ENCODE results near the gene KRTAP10-1. TPM values are rescaled to one million over a fixed set of nuclear protein-coding genes. Genes with fewer than 3 reads are reported as not detected.

The KRTAP10-1 gene
- total and polyA plus RNA-seq, 2 of the 13 experiments (the other 11 are each of a cell fraction or from before 2014, with no cell fraction given), result not detected

- TF ChIP-seq MLXIP (CRISPR knock-in tag; IDR thresholded peaks at IDR 0.05; ENCODE audit: borderline replicate concordance) (no peak), FOXP1 (IDR thresholded peaks at IDR 0.05) (no peak), FOXP1 (CRISPR knock-in tag; IDR thresholded peaks at IDR 0.05) (0 out of 2 replicates have a peak, but pooled peaks have one; percentile 34), AHDC1 (CRISPR knock-in tag; IDR thresholded peaks at IDR 0.05; ENCODE audit: borderline replicate concordance) (peak; percentile 57; the same call in 1 of the 2 replicates), MIER2 (CRISPR knock-in tag; IDR thresholded peaks at IDR 0.05) (no peak; the same call in 1 of the 2 replicates), MAFF (IDR thresholded peaks at IDR 0.05; ENCODE audit: low read depth, low read length) (no peak), GMEB2 (CRISPR knock-in tag; IDR thresholded peaks at IDR 0.05; ENCODE audit: low read depth) (no peak), MAFG (CRISPR knock-in tag; IDR thresholded peaks at IDR 0.05) (no peak), KDM5B (CRISPR knock-in tag; IDR thresholded peaks at IDR 0.05; ENCODE audit: borderline replicate concordance) (no peak; the same call in 1 of the 2 replicates), SPEN (CRISPR knock-in tag; IDR thresholded peaks at IDR 0.05; ENCODE audit: low read depth) (no peak; the same call in 1 of the 2 replicates), ZFAT (CRISPR knock-in tag; conservative IDR thresholded peaks at IDR 0.05) (no peak), U2AF2 (IDR thresholded peaks at IDR 0.05; ENCODE audit: low read depth, low read length) (no peak), ZNF335 (CRISPR knock-in tag; IDR thresholded peaks at IDR 0.05) (no peak), FOSL1 (CRISPR knock-in tag; IDR thresholded peaks at IDR 0.05; ENCODE audit: borderline replicate concordance) (no peak), ZNF414 (CRISPR knock-in tag; IDR thresholded peaks at IDR 0.05) (no peak), PAX8 (CRISPR knock-in tag; IDR thresholded peaks at IDR 0.05; ENCODE audit: borderline replicate concordance) (no peak)
Observed at GRCh38 chr21:44505673-44506278, 34.2 kb downstream of the KRTAP10-1 start (continued).

Measured in HepG2 (cell line).